ENCODE data around the gene IDUA. TPM values are rescaled to one million over a fixed set of nuclear protein-coding genes. Genes with fewer than 3 reads are reported as not detected.

Gene IDUA
- total and polyA plus RNA-seq, 12 donors = 4.6 to 13.3 (median 8.7) TPM

- intact Hi-C loops (cut with DNase I) = no loop called here
- no peaks in the 10 kb centered on the region for H3K9me3 ChIP-seq
- peaks cover 0 to 36% (median 26%) of the 10 kb centered on the region in 7 donors for H3K27me3 ChIP-seq
- no peak overlapping the region for H3K4me3 ChIP-seq
- H3K27ac ChIP-seq = no peak overlapping the region
- no peak for DNase-seq
- ATAC-seq = no peak
- H3K36me3 ChIP-seq = no peaks in the 10 kb centered on the region
- TF ChIP-seq CTCF (IDR thresholded peaks at IDR 0.05) = no peak
- H3K4me1 ChIP-seq = peaks cover 0 to 33% (median 11%) of the 10 kb centered on the region in 9 donors
- WGBS, 2 donors = 86 to 87% methylated on average over 25 to 26 of the region's 26 CpGs
Measured at GRCh38 chr4:1036976-1037810, 50.3 kb downstream of the IDUA start.

GRCh38 chr4:1038948-1039492, 52.2 kb downstream of the IDUA start:
- Histone ChIP-seq H3K9me3 (no peaks in the 10 kb centered on the region), H3K4me3 (no peak overlapping the region), H3K4me1 (peaks cover 0 to 42% (median 16%) of the 10 kb centered on the region in 9 donors), H3K27me3 (peaks cover 0 to 32% (median 17%) of the 10 kb centered on the region in 7 donors), H3K36me3 (no peaks in the 10 kb centered on the region), H3K27ac (peak overlapping the region in 2 of 10 donors; percentile 26 to 35)
- TF ChIP-seq CTCF (IDR thresholded peaks at IDR 0.05) = no peak
- intact Hi-C loops (cut with DNase I) = no loop called here
- ATAC-seq (no peak), DNase-seq (no peak)
- WGBS, 2 donors = 83 to 89% methylated on average over 16 of the region's 16 CpGs

GRCh38 chr4:1039493-1040343, 52.9 kb downstream of the IDUA start:
- intact Hi-C loops (cut with DNase I) = no loop called here
- peak overlapping the region in 3 of 10 donors; percentile 13 to 35 (median 26) for H3K27ac ChIP-seq
- WGBS, 2 donors = 64 to 79% methylated on average over 20 of the region's 20 CpGs
- TF ChIP-seq CTCF (IDR thresholded peaks at IDR 0.05) = no peak
- no peak overlapping the region for H3K4me3 ChIP-seq
- H3K27me3 ChIP-seq = peaks cover 0 to 34% (median 23%) of the 10 kb centered on the region in 7 donors
- peak in 1 of 2 donors; percentile 4 for DNase-seq
- peaks cover 0 to 43% (median 20%) of the 10 kb centered on the region in 9 donors for H3K4me1 ChIP-seq
- ATAC-seq = no peak
- no peaks in the 10 kb centered on the region for H3K9me3 ChIP-seq
- no peaks in the 10 kb centered on the region for H3K36me3 ChIP-seq
